WTC11 (cell line): Measurements from ENCODE around the gene CCDC6. TPM values are rescaled to one million over a fixed set of nuclear protein-coding genes. Genes with fewer than 3 reads are reported as not detected.

Experiments
- ATAC-seq: fragments of 200-7000 bp; cut with Tn5 transposase; 2 replicates; pipeline ENCODE4 v1.10.0; 2021; ENCODE audit warnings: mild to moderate bottlenecking, moderate library complexity
- CTCF ChIA-PET: fragments of 300-600 bp; sonication (Branson Sonifier 250); formaldehyde crosslinking; loops from one replicate; lab custom pipeline; 2021; ENCODE audit warnings: antibody characterized with exemption; lab: Charles Lee
- POLR2A ChIA-PET: fragments of 350-600 bp; sonication (Branson Sonifier 250); formaldehyde crosslinking; loops from one replicate; lab custom pipeline; 2021; ENCODE audit warnings: antibody characterized with exemption; lab: Charles Lee
- DNase-seq: peaks from one replicate; pipeline ENCODE4 v3.0.0; 2021; ENCODE audit warnings: low spot score
- H3K27ac Mint-ChIP-seq: 2 replicates; pipeline ENCODE4 v1.8.0; 2021; ENCODE audit warnings: mixed read lengths
- H3K27me3 Mint-ChIP-seq: 2 replicates; pipeline ENCODE4 v1.8.0; 2021; ENCODE audit warnings: low read depth, mild to moderate bottlenecking, moderate library complexity, mixed read lengths
- H3K36me3 Mint-ChIP-seq: 2 replicates; pipeline ENCODE4 v1.8.0; 2021; ENCODE audit warnings: mixed read lengths
- H3K4me1 Mint-ChIP-seq: 2 replicates; pipeline ENCODE4 v1.8.0; 2022; ENCODE audit warnings: mixed read lengths
- H3K4me3 Mint-ChIP-seq: 2 replicates; pipeline ENCODE4 v1.8.0; 2021; ENCODE audit warnings: mild to moderate bottlenecking, moderate library complexity, mixed read lengths
- H3K9me3 Mint-ChIP-seq: 2 replicates; pipeline ENCODE4 v1.8.0; 2021; ENCODE audit warnings: mixed read lengths
- CREB1 ChIP-seq: sonication (generic); formaldehyde crosslinking; IDR thresholded peaks from 2 replicates; pipeline ENCODE4 v1.8.0; 2023; ENCODE audit warnings: mild to moderate bottlenecking, missing genetic modification reagents
- E2F1 ChIP-seq: sonication (generic); formaldehyde crosslinking; IDR thresholded peaks from 2 replicates; pipeline ENCODE4 v1.8.0; 2022; ENCODE audit warnings: mild to moderate bottlenecking, missing genetic modification reagents
- EMX1 ChIP-seq: fragments of 250-450 bp; sonication (Bioruptor Pico); IDR thresholded peaks from 2 replicates; pipeline ENCODE4 v1.8.0; 2021; ENCODE audit warnings: mild to moderate bottlenecking
- ESRRA ChIP-seq: sonication (generic); formaldehyde crosslinking; IDR thresholded peaks from 2 replicates; pipeline ENCODE4 v1.8.1; 2022; ENCODE audit warnings: mild to moderate bottlenecking, missing genetic modification reagents, borderline replicate concordance
- GRHL2 ChIP-seq: fragments of 250-450 bp; sonication (Bioruptor Pico); IDR thresholded peaks from 2 replicates; pipeline ENCODE4 v1.8.0; 2022; ENCODE audit warnings: mild to moderate bottlenecking, moderate library complexity; ENCODE audit not compliant: insufficient replicate concordance, severe bottlenecking
- GTF2I ChIP-seq: fragments of 250-450 bp; sonication (Bioruptor Pico); conservative IDR thresholded peaks from 2 replicates; pipeline ENCODE4 v1.4.0; 2021; ENCODE audit warnings: mild to moderate bottlenecking
- NFATC4 ChIP-seq: fragments of 250-450 bp; sonication (Bioruptor Pico); IDR thresholded peaks from 2 replicates; pipeline ENCODE4 v1.9.0; 2021; ENCODE audit warnings: mild to moderate bottlenecking
- NR1H2 ChIP-seq: sonication (generic); formaldehyde crosslinking; IDR thresholded peaks from 2 replicates; pipeline ENCODE4 v1.9.0; 2021; ENCODE audit warnings: mild to moderate bottlenecking, moderate library complexity, missing genetic modification reagents
- PRRX2 ChIP-seq: fragments of 250-450 bp; sonication (Bioruptor Pico); IDR thresholded peaks from 2 replicates; pipeline ENCODE4 v1.8.0; 2021; ENCODE audit warnings: mild to moderate bottlenecking
- ZNF138 ChIP-seq: sonication (generic); formaldehyde crosslinking; conservative IDR thresholded peaks from 2 replicates; pipeline ENCODE4 v1.8.1; 2022; ENCODE audit warnings: mild to moderate bottlenecking, moderate library complexity, missing genetic modification reagents
- total RNA-seq: library from RNA; stranded (reverse); gene quantifications from 3 replicates; pipeline ENCODE4 v1.2.3, GENCODE V29; 2021
- TF ChIP-seq, protein P1 (sequence below): sonication (generic); formaldehyde crosslinking; IDR thresholded peaks from 2 replicates; pipeline ENCODE4 v1.8.0; 2023; ENCODE audit warnings: missing genetic modification reagents
- TF ChIP-seq, protein P2 (sequence below): sonication (generic); formaldehyde crosslinking; IDR thresholded peaks from 2 replicates; pipeline ENCODE4 v1.8.0; 2022; ENCODE audit warnings: mild to moderate bottlenecking, missing genetic modification reagents
- TF ChIP-seq, protein P3 (sequence below): fragments of 250-450 bp; sonication (Bioruptor Pico); IDR thresholded peaks from 2 replicates; pipeline ENCODE4 v2.1.2; 2022; ENCODE audit warnings: mild to moderate bottlenecking, moderate library complexity
- TF ChIP-seq, protein P4 (sequence below): sonication (generic); formaldehyde crosslinking; IDR thresholded peaks from 2 replicates; pipeline ENCODE4 v1.8.0; 2023; ENCODE audit warnings: missing genetic modification reagents, mild to moderate bottlenecking, borderline replicate concordance
- TF ChIP-seq, protein P5 (sequence below): sonication (generic); formaldehyde crosslinking; IDR thresholded peaks from 2 replicates; pipeline ENCODE4 v1.8.1; 2022; ENCODE audit warnings: missing genetic modification reagents, borderline replicate concordance

CCDC6 gene
- total RNA-seq, 1 experiment from 2014 or later, result 55.2 TPM

DNA sequence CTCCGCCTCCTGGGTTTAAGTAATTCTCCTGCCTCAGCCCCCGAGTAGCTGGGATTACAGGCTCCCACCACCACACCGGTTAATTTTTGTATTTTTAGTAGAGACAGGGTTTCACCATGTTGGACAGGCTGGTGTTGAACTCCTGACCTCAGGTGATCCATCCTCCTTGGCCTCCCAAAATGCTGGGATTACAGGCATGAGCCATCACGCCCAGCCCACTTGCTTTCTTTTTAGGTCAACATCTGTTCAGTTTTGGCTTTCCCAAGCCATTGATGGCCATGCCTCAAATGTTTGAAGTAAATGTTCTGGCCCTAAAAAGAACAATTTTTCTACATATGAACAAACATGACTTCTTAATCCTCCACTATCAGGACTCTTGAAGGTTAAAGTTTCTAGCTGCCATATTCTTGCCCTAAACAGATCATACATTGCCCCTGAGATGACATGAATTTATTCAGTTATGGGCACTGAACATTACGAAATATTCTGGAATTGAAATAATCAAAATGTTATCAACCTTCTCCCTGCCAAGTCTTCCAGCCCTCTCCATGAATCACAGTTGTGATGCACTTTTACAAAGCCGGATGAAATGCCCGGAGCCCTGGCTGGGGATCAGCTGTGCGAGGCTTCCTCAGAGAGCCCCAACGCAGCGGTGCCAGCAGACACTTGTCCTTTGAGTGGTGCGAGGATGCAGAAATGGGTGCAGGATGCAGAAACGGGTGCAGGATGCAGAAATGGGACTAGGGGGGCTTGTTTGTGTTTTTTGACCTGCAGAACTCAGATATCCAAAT, 156.0 kb downstream of the CCDC6 start:
- Mint-ChIP-seq H3K4me3 (no peak overlapping the region), H3K27me3 (no peaks in the 10 kb centered on the region), H3K36me3 (peaks cover 2% of the 10 kb centered on the region; the same call in 1 of the 2 replicates), H3K27ac (no peak overlapping the region), H3K9me3 (no peaks in the 10 kb centered on the region)
- CTCF ChIA-PET, result no interaction called here
- POLR2A ChIA-PET, result no interaction called here
- no peak for ATAC-seq
- no peak for DNase-seq
- TF ChIP-seq E2F1 (CRISPR knock-in tag) (no peak), NR1H2 (no peak), ZNF138 (CRISPR knock-in tag) (no peak), GTF2I (CRISPR knock-in tag) (no peak), GRHL2 (CRISPR knock-in tag) (no peak), EMX1 (CRISPR knock-in tag) (no peak), ESRRA (CRISPR knock-in tag) (no peak), PRRX2 (CRISPR knock-in tag) (no peak)
- TF ChIP-seq, protein P1, sequence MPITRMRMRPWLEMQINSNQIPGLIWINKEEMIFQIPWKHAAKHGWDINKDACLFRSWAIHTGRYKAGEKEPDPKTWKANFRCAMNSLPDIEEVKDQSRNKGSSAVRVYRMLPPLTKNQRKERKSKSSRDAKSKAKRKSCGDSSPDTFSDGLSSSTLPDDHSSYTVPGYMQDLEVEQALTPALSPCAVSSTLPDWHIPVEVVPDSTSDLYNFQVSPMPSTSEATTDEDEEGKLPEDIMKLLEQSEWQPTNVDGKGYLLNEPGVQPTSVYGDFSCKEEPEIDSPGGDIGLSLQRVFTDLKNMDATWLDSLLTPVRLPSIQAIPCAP (CRISPR knock-in tag), result no peak
- TF ChIP-seq, protein P2, sequence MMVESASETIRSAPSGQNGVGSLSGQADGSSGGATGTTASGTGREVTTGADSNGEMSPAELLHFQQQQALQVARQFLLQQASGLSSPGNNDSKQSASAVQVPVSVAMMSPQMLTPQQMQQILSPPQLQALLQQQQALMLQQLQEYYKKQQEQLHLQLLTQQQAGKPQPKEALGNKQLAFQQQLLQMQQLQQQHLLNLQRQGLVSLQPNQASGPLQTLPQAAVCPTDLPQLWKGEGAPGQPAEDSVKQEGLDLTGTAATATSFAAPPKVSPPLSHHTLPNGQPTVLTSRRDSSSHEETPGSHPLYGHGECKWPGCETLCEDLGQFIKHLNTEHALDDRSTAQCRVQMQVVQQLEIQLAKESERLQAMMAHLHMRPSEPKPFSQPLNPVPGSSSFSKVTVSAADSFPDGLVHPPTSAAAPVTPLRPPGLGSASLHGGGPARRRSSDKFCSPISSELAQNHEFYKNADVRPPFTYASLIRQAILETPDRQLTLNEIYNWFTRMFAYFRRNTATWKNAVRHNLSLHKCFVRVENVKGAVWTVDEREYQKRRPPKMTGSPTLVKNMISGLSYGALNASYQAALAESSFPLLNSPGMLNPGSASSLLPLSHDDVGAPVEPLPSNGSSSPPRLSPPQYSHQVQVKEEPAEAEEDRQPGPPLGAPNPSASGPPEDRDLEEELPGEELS (CRISPR knock-in tag), result no peak
- TF ChIP-seq, protein P3, sequence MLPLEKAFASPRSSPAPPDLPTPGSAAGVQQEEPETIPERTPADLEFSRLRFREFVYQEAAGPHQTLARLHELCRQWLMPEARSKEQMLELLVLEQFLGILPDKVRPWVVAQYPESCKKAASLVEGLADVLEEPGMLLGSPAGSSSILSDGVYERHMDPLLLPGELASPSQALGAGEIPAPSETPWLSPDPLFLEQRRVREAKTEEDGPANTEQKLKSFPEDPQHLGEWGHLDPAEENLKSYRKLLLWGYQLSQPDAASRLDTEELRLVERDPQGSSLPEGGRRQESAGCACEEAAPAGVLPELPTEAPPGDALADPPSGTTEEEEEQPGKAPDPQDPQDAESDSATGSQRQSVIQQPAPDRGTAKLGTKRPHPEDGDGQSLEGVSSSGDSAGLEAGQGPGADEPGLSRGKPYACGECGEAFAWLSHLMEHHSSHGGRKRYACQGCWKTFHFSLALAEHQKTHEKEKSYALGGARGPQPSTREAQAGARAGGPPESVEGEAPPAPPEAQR (CRISPR knock-in tag), result no peak
- TF ChIP-seq, protein P4, sequence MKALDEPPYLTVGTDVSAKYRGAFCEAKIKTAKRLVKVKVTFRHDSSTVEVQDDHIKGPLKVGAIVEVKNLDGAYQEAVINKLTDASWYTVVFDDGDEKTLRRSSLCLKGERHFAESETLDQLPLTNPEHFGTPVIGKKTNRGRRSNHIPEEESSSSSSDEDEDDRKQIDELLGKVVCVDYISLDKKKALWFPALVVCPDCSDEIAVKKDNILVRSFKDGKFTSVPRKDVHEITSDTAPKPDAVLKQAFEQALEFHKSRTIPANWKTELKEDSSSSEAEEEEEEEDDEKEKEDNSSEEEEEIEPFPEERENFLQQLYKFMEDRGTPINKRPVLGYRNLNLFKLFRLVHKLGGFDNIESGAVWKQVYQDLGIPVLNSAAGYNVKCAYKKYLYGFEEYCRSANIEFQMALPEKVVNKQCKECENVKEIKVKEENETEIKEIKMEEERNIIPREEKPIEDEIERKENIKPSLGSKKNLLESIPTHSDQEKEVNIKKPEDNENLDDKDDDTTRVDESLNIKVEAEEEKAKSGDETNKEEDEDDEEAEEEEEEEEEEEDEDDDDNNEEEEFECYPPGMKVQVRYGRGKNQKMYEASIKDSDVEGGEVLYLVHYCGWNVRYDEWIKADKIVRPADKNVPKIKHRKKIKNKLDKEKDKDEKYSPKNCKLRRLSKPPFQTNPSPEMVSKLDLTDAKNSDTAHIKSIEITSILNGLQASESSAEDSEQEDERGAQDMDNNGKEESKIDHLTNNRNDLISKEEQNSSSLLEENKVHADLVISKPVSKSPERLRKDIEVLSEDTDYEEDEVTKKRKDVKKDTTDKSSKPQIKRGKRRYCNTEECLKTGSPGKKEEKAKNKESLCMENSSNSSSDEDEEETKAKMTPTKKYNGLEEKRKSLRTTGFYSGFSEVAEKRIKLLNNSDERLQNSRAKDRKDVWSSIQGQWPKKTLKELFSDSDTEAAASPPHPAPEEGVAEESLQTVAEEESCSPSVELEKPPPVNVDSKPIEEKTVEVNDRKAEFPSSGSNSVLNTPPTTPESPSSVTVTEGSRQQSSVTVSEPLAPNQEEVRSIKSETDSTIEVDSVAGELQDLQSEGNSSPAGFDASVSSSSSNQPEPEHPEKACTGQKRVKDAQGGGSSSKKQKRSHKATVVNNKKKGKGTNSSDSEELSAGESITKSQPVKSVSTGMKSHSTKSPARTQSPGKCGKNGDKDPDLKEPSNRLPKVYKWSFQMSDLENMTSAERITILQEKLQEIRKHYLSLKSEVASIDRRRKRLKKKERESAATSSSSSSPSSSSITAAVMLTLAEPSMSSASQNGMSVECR (CRISPR knock-in tag), result no peak
- TF ChIP-seq, all 79 proteins: peak for 0
- no peaks in the 10 kb centered on the region for H3K4me1 Mint-ChIP-seq

DNA sequence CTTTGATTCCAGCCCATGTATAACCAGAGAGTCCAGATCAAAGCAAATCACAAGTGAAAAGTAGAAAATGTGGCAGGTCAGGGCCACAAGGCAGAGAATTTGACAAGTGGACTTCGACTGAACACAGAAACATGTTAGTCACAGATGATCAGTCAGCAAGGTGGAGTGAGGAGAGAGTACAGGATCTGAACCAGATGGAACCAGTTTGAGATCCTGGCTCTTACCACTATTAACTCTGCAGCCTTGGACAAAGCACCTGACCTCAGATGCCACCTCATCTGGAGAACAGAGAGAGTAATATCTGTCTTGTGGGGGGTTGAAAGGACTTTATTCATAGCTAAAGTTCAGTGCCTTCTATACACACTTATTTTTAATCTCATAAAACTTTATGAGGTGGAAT, 157.5 kb downstream of the CCDC6 start:
- Mint-ChIP-seq H3K27ac (no peak overlapping the region), H3K4me3 (no peak overlapping the region), H3K27me3 (no peaks in the 10 kb centered on the region; the same call in 1 of the 2 replicates), H3K4me1 (no peaks in the 10 kb centered on the region), H3K9me3 (peaks cover 5% of the 10 kb centered on the region), H3K36me3 (peaks cover 9% of the 10 kb centered on the region)
- POLR2A ChIA-PET, result no interaction called here
- DNase-seq (no peak), ATAC-seq (no peak)
- CTCF ChIA-PET, result interaction anchor here (0.9 kb wide), 1 partner anchor 123 kb away, joined by 3 read pairs; no protein-coding TSS in a partner anchor
- TF ChIP-seq, protein P5, sequence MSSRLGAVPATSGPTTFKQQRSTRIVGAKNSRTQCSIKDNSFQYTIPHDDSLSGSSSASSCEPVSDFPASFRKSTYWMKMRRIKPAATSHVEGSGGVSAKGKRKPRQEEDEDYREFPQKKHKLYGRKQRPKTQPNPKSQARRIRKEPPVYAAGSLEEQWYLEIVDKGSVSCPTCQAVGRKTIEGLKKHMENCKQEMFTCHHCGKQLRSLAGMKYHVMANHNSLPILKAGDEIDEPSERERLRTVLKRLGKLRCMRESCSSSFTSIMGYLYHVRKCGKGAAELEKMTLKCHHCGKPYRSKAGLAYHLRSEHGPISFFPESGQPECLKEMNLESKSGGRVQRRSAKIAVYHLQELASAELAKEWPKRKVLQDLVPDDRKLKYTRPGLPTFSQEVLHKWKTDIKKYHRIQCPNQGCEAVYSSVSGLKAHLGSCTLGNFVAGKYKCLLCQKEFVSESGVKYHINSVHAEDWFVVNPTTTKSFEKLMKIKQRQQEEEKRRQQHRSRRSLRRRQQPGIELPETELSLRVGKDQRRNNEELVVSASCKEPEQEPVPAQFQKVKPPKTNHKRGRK, result no peak
- no peak for TF ChIP-seq NFATC4 (CRISPR knock-in tag)
- TF ChIP-seq CREB1 (CRISPR knock-in tag), result no peak
